ENCODE data around the gene C11orf68. TPM values are rescaled to one million over a fixed set of nuclear protein-coding genes. Genes with fewer than 3 reads are reported as not detected.
A peak's percentile ranks its signal among the peaks of the same experiment; 100 is the strongest.

The C11orf68 gene
- total RNA-seq, 2 donors from 2014 or later: 26.0 to 29.1 TPM

GRCh38 chr11:65945430-65945911 lies 26.6 kb upstream of the C11orf68 start, which contains the start of gene TSGA10IP:
TSS of gene TSGA10IP (plus strand) at chr11:65945480. CDS start at chr11:65945676, 196 bp downstream.
- peak; percentile 88 for DNase-seq
- Histone ChIP-seq H3K4me3 (ENCODE audit: low read length) (no peak within 1 kb of the TSS), H3K27me3 (ENCODE audit: control insufficient read depth, insufficient read depth, low read length, poor library complexity, severe bottlenecking) (no peaks in the 10 kb centered on the region), H3K9ac (ENCODE audit: extremely low read depth, low read length, poor library complexity, severe bottlenecking) (no peak within 1 kb of the TSS), H3K27ac (ENCODE audit: low read depth, low read length) (peak within 1 kb of the TSS; percentile 3), H3K36me3 (ENCODE audit: control insufficient read depth, insufficient read depth, low read length) (no peaks in the 10 kb centered on the region), H3K4me1 (ENCODE audit: control insufficient read depth, insufficient read depth, low read length) (peaks cover 6% of the 10 kb centered on the region), H3K9me3 (ENCODE audit: control insufficient read depth, low read length) (no peaks in the 10 kb centered on the region)
- Mint-ChIP-seq H3K4me1 (peaks cover 17% of the 10 kb centered on the region), H3K27me3 (ENCODE audit: insufficient read depth) (peaks cover 4% of the 10 kb centered on the region), H3K27ac (peak within 1 kb of the TSS; percentile 84), H3K36me3 (ENCODE audit: low read depth) (no peaks in the 10 kb centered on the region), H3K9me3 (no peaks in the 10 kb centered on the region), H3K4me3 (peak within 1 kb of the TSS; percentile 44)
- 49 to 50% methylated on average over 8 to 13 of the region's 13 CpGs for WGBS, 2 experiments (ENCODE audit: insufficient coverage in 1 of 2, insufficient read length in 1 of 2)
- no peak for TF ChIP-seq CTCF (conservative IDR thresholded peaks at IDR 0.05)

- Mint-ChIP-seq H3K9me3 (no peaks in the 10 kb centered on the region), H3K4me1 (peaks cover 17% of the 10 kb centered on the region), H3K4me3 (no peak overlapping the region), H3K27me3 (ENCODE audit: insufficient read depth) (peaks cover 5% of the 10 kb centered on the region), H3K36me3 (ENCODE audit: low read depth) (no peaks in the 10 kb centered on the region), H3K27ac (no peak overlapping the region)
- no peak overlapping the region for H3K27ac ChIP-seq (ENCODE audit: low read depth, low read length)
- H3K9ac ChIP-seq (ENCODE audit: extremely low read depth, low read length, poor library complexity, severe bottlenecking): no peak overlapping the region
- H3K27me3 ChIP-seq (ENCODE audit: control insufficient read depth, insufficient read depth, low read length, poor library complexity, severe bottlenecking): no peaks in the 10 kb centered on the region
- H3K4me3 ChIP-seq (ENCODE audit: low read length): no peak overlapping the region
- no peaks in the 10 kb centered on the region for H3K36me3 ChIP-seq (ENCODE audit: control insufficient read depth, insufficient read depth, low read length)
- TF ChIP-seq CTCF (conservative IDR thresholded peaks at IDR 0.05): no peak
- DNase-seq: no peak
- 89 to 92% methylated on average over 8 of the region's 8 CpGs for WGBS, 2 experiments (ENCODE audit: insufficient coverage in 1 of 2, insufficient read length in 1 of 2)
- H3K4me1 ChIP-seq (ENCODE audit: control insufficient read depth, insufficient read depth, low read length): peaks cover 6% of the 10 kb centered on the region
- no peaks in the 10 kb centered on the region for H3K9me3 ChIP-seq (ENCODE audit: control insufficient read depth, low read length)
Observed at GRCh38 chr11:65944767-65945166, 25.9 kb upstream of the C11orf68 start.

DNA sequence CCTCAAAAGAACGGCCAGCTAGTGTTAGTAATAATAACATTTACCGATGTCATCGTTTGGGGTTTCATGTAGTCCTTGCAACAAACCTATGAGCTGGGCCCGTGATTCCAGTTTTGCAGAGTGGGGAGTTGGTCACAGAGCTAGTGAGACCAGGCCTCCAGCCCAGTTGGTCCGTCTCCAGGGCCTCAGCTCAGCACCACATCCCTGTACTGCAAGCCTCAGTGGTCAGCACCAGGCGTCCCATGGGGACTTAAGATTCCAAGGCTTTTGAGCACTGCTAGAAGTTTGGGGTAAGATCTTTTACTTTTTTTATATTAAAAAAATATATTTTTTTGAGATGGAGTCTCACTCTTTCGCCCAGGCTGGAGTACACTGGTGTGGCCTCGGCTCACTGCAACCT lies 25.3 kb upstream of the C11orf68 start:
- DNase-seq: no peak
- Mint-ChIP-seq H3K4me3 (no peak overlapping the region), H3K27me3 (ENCODE audit: insufficient read depth) (peaks cover 5% of the 10 kb centered on the region), H3K4me1 (peaks cover 17% of the 10 kb centered on the region), H3K36me3 (ENCODE audit: low read depth) (no peaks in the 10 kb centered on the region), H3K9me3 (no peaks in the 10 kb centered on the region), H3K27ac (no peak overlapping the region)
- WGBS, 2 experiments (ENCODE audit: insufficient coverage in 1 of 2, insufficient read length in 1 of 2): 92 to 95% methylated on average over 6 to 8 of the region's 8 CpGs
- no peak for TF ChIP-seq CTCF (conservative IDR thresholded peaks at IDR 0.05)
- no peaks in the 10 kb centered on the region for H3K36me3 ChIP-seq (ENCODE audit: control insufficient read depth, insufficient read depth, low read length)
- no peak overlapping the region for H3K9ac ChIP-seq (ENCODE audit: extremely low read depth, low read length, poor library complexity, severe bottlenecking)
- peaks cover 6% of the 10 kb centered on the region for H3K4me1 ChIP-seq (ENCODE audit: control insufficient read depth, insufficient read depth, low read length)
- no peak overlapping the region for H3K27ac ChIP-seq (ENCODE audit: low read depth, low read length)
- no peaks in the 10 kb centered on the region for H3K9me3 ChIP-seq (ENCODE audit: control insufficient read depth, low read length)
- no peak overlapping the region for H3K4me3 ChIP-seq (ENCODE audit: low read length)
- no peaks in the 10 kb centered on the region for H3K27me3 ChIP-seq (ENCODE audit: control insufficient read depth, insufficient read depth, low read length, poor library complexity, severe bottlenecking)
